HG03469 (cell line): Measurements from ENCODE around the gene CAMKK2.
"Not testable (repeated sequence)": the region's sequence is repeated elsewhere in the genome, so short reads cannot be mapped to it uniquely, and the experiment has no call there.

Experiments used
- ATAC-seq: cut with Tn5 transposase; IDR thresholded peaks from one replicate; pipeline ENCODE4 v1.9.1; 2021; ENCODE audit warnings: mild to moderate bottlenecking, moderate library complexity, moderate number of reproducible peaks; ENCODE audit not compliant: unreplicated experiment

CAMKK2 gene

DNA sequence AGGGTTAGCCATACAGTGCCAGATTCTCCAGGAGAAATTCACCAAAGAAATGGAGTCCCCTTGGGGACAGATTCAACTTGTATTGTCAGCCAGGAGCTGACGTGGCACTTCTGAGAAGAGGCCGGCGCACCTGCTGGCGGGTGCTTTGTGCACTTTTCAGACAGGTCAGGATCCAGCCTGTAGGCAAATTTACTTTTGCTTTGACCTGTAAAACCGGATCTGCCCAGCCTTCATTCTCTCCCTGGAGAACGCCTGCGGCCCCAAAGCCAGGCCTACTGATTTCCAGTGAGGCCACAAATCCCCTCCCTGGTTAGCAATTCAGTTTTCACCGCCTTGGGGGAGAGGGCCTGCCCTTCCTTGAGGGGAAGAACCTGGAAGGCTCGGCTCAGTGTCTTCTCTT lies 69.2 kb downstream of the CAMKK2 start:
- ATAC-seq = no peak

- ATAC-seq = not testable (repeated sequence)
Observed at GRCh38 chr12:121226871-121227270, 69.6 kb downstream of the CAMKK2 start.

- ATAC-seq = no peak
Observed at GRCh38 chr12:121226399-121226798, 70.1 kb downstream of the CAMKK2 start.

- no peak for ATAC-seq
Observed at GRCh38 chr12:121224591-121224990, 71.9 kb downstream of the CAMKK2 start.

DNA sequence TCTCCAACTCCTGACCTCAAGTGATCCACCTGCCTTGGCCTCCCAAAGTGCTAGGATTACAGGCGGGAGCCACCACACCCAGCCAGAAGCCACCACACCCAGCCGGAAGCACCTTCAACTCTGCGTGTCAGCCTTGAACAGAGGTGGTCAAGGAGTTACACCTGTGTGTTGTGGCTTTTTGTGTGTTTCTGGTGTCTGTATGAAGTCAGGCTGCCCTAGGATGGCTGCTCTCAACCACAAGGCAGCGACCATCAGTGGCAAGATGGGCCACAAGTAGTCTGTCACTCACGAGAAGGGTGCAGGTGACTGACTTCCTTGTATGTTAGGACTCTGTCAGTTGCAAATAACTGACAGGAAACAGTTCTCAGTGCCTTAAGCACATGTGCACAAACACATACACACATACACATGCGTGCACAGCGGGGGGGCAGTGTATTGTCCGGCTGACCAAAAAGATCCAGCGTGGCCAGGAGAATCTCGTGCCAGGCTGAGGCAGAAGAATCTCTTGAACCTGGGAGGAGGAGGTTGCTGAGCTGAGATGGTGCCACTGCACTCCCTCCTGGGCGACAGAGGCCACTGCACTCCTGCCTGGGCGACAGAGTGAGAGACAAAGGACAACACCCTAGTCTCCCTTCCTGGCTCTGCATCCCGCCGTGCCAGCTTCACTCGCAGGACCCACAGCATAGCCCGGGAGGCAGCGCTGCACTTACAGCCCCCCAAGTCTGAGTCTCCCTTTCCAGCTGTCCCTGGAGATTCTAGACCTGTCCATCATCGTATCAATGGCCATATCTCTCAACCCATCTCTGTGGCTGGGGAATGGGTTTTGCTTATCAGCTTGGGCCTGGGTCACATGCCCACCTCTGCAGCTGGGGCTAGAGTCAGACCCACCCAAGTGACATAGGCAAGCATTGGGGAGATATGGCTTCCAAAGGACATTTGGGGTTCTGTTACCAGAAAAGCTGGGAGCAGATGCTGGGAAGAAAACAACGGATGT lies 72.9 kb downstream of the CAMKK2 start:
- ATAC-seq = no peak

- no peak for ATAC-seq
Observed at GRCh38 chr12:121222847-121223246, 73.7 kb downstream of the CAMKK2 start.

- no peak for ATAC-seq
Observed at GRCh38 chr12:121219353-121219986, 77.0 kb downstream of the CAMKK2 start.

GRCh38 chr12:121218588-121219352 lies 77.7 kb downstream of the CAMKK2 start:
- ATAC-seq = no peak

DNA sequence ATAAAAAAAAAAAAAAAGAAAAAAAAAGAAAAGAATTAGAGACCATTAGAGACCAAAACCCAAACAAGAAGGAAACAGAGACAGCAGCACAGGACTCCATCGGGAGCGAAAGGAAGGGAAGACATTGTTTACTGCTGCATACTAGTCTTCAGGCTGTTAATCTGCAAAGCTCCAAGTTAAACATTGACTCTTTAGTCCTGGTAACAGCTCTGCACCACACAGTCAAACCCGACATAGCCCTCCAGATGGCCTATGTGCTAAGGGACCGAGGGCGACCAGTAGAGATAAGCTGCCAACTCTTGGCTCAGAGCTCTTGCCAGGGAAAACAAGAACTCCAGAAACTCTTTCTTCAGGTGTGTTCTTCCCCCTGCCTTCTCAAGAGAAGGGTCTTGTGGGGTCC lies 78.7 kb downstream of the CAMKK2 start:
- ATAC-seq = no peak

GRCh38 chr12:121217063-121217462 lies 79.4 kb downstream of the CAMKK2 start:
- no peak for ATAC-seq

DNA sequence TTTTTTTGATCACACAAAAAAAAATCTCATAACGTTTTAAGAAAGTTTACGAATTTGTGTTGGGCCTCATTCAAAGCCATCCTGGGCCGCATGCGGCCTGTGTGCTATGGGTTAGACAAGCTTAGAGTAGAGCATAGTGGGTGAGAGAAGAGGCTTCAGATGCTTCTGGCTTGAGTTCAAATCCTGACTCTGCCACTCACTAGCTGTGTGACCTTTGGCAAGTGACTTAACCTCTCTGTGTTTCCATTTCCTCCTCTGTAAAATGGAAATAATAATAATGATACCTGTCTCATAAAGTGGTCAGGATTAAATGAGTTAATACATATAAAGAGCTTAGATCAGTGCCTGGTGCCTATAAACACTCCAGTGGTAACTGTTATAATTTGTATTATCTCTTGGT lies 80.4 kb downstream of the CAMKK2 start:
- ATAC-seq = no peak

- ATAC-seq = no peak
Observed at GRCh38 chr12:121214855-121215745, 81.4 kb downstream of the CAMKK2 start.

GRCh38 chr12:121214166-121214777 lies 82.2 kb downstream of the CAMKK2 start:
- ATAC-seq = no peak

DNA sequence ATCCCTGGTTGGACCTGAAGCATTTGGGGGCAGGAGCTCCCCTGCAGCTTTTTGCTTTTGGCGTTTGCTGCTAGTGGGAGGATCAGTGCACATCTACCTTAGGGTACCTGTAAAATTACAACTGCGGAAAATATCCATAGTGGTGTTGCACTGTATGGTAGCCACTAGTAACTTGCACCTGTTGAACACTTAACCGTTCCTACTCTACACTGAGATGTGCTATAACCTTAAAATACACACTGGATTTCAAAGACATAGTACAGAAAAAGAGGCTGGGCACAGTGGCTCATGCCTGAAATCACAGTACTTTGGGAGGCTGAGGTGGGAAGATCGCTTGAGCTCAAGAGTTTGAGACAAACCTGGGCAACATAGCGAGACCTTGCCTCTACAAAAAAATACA lies 83.6 kb downstream of the CAMKK2 start:
- no peak for ATAC-seq

- peak; percentile 70 for ATAC-seq
Observed at GRCh38 chr12:121209624-121210572, 86.6 kb downstream of the CAMKK2 start, which contains the start of gene P2RX4. Gene P2RX4 (plus strand): TSS chr12:121210129. CDS start chr12:121210165, 36 bp downstream.

DNA sequence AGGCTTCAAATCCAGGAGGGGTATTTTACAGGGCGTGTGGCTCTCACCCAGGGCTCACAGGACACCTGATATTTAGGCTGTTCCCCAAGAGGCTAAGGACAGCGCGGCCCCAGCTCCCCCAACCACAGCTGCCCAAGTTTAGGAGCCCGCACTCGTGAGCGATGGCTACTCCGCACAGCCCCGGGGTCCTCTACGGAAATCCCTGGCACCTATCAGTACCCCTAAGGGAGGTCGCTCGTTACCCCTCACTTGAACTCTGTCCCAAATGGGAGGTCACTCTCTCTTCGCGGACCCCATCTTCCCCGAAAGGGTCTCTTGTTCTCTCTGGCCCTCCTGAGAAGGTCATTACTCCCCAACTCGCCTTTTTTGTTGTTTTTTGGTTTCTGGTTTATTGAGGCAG lies 87.3 kb downstream of the CAMKK2 start:
- ATAC-seq = no peak

GRCh38 chr12:121208571-121208970 lies 87.9 kb downstream of the CAMKK2 start:
- not testable (repeated sequence) for ATAC-seq

GRCh38 chr12:121205491-121205890 lies 91.0 kb downstream of the CAMKK2 start:
- no peak for ATAC-seq

DNA sequence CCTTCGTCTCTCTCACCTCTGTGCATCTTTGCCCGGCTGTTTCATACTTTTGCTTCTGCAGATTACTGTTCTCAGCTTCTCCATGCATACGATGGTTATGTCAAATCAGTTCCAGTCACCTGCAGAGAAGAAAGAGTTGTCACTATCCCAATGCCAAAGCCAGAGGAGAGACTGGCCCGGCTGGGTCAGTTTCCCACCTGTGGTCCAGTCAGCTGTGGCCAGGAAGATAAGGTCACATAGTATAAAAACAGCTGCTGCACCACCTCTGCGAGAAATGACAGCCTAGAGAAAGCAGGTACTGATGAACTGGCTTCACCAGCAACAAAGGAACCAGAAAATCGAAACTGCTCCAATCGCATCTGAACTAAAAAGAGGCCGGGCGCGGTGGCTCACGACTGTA lies 93.0 kb downstream of the CAMKK2 start:
- no peak for ATAC-seq
